ENCODE data around the gene SLC7A6. TPM values are rescaled to one million over a fixed set of nuclear protein-coding genes. Genes with fewer than 3 reads are reported as not detected.
A peak's percentile ranks its signal among the peaks of the same experiment; 100 is the strongest.

The SLC7A6 gene
- total and polyA plus RNA-seq, 2 of the 13 experiments (the other 11 are each of a cell fraction or from before 2014, with no cell fraction given), result 35.8 to 70.8 TPM

DNA sequence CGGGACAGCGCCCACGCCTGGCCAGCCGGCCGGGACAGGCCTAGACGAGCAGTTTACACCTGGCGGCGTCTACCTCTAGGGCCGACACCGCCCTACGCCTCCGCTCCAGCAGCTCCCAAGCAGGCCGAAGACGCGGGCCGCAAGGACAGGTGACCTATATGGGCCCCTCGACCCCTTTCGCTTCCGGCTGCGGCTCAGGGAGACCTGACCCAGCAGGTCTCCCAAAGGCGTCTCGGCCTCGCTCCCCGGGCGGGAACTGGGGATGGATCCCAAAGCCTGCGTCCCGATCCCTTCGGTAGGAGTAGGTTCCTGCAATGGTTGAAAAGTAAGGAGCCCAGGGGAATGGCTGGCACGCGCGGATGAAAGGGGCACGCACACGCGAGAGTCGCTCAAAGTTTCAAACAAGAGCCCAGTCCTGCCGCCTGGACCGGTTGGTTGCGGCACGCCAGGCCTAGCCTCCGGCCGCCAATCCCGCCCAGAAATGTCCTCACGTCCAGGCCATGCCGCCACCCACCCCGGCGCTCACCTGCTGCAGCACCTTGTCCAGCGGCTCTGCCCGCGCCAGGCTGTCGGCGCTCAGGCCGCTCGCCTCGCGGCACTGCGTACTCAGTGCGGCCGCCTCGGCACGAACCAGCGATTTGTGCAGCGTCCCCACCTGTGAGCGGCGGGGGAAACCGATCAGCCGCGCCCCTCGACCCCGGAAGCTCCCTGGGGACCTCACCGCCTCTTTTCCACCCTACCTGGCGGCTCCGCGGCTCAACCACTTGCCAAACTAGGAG, 29.0 kb upstream of the SLC7A6 start (continued):
- TF ChIP-seq ZNF781 (CRISPR knock-in tag; IDR thresholded peaks at IDR 0.05; ENCODE audit: borderline replicate concordance, not compliant biosample characterization) (peak; percentile 0), TOE1 (CRISPR knock-in tag; IDR thresholded peaks at IDR 0.05) (peak; percentile 3; the same call in 1 of the 2 replicates), JUNB (CRISPR knock-in tag; IDR thresholded peaks at IDR 0.05; ENCODE audit: borderline replicate concordance) (no peak), HOXA5 (CRISPR knock-in tag; IDR thresholded peaks at IDR 0.05) (no peak), KDM5B (CRISPR knock-in tag; IDR thresholded peaks at IDR 0.05; ENCODE audit: borderline replicate concordance) (peak; percentile 12; the same call in 1 of the 2 replicates), ZSCAN12 (CRISPR knock-in tag; IDR thresholded peaks at IDR 0.05) (no peak), CREB1 (IDR thresholded peaks at IDR 0.05) (no peak), CREB1 (CRISPR knock-in tag; IDR thresholded peaks at IDR 0.05) (no peak), ZNF547 (CRISPR knock-in tag; IDR thresholded peaks at IDR 0.05) (no peak; the same call in 1 of the 2 replicates), GABPA (IDR thresholded peaks at IDR 0.05; ENCODE audit: low read depth, low read length) (no peak), GABPA (CRISPR knock-in tag; IDR thresholded peaks at IDR 0.05; ENCODE audit: low read depth) (no peak), ZNF674 (CRISPR knock-in tag; IDR thresholded peaks at IDR 0.05; ENCODE audit: low read depth) (0 out of 2 replicates have a peak, but pooled peaks have one; percentile 25), ZNF777 (CRISPR knock-in tag; IDR thresholded peaks at IDR 0.05) (peak; percentile 82), SMAD1 (CRISPR knock-in tag; IDR thresholded peaks at IDR 0.05; ENCODE audit: borderline replicate concordance, low read depth) (0 out of 2 replicates have a peak, but pooled peaks have one; percentile 69), CHD4 (IDR thresholded peaks at IDR 0.05; ENCODE audit: borderline replicate concordance, low read length) (no peak)
- TF ChIP-seq, protein P1, sequence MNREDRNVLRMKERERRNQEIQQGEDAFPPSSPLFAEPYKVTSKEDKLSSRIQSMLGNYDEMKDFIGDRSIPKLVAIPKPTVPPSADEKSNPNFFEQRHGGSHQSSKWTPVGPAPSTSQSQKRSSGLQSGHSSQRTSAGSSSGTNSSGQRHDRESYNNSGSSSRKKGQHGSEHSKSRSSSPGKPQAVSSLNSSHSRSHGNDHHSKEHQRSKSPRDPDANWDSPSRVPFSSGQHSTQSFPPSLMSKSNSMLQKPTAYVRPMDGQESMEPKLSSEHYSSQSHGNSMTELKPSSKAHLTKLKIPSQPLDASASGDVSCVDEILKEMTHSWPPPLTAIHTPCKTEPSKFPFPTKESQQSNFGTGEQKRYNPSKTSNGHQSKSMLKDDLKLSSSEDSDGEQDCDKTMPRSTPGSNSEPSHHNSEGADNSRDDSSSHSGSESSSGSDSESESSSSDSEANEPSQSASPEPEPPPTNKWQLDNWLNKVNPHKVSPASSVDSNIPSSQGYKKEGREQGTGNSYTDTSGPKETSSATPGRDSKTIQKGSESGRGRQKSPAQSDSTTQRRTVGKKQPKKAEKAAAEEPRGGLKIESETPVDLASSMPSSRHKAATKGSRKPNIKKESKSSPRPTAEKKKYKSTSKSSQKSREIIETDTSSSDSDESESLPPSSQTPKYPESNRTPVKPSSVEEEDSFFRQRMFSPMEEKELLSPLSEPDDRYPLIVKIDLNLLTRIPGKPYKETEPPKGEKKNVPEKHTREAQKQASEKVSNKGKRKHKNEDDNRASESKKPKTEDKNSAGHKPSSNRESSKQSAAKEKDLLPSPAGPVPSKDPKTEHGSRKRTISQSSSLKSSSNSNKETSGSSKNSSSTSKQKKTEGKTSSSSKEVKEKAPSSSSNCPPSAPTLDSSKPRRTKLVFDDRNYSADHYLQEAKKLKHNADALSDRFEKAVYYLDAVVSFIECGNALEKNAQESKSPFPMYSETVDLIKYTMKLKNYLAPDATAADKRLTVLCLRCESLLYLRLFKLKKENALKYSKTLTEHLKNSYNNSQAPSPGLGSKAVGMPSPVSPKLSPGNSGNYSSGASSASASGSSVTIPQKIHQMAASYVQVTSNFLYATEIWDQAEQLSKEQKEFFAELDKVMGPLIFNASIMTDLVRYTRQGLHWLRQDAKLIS (CRISPR knock-in tag; IDR thresholded peaks at IDR 0.05), result no peak
- TF ChIP-seq, protein P2, sequence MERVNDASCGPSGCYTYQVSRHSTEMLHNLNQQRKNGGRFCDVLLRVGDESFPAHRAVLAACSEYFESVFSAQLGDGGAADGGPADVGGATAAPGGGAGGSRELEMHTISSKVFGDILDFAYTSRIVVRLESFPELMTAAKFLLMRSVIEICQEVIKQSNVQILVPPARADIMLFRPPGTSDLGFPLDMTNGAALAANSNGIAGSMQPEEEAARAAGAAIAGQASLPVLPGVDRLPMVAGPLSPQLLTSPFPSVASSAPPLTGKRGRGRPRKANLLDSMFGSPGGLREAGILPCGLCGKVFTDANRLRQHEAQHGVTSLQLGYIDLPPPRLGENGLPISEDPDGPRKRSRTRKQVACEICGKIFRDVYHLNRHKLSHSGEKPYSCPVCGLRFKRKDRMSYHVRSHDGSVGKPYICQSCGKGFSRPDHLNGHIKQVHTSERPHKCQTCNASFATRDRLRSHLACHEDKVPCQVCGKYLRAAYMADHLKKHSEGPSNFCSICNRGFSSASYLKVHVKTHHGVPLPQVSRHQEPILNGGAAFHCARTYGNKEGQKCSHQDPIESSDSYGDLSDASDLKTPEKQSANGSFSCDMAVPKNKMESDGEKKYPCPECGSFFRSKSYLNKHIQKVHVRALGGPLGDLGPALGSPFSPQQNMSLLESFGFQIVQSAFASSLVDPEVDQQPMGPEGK (CRISPR knock-in tag; IDR thresholded peaks at IDR 0.05), result no peak
- TF ChIP-seq, protein P3, sequence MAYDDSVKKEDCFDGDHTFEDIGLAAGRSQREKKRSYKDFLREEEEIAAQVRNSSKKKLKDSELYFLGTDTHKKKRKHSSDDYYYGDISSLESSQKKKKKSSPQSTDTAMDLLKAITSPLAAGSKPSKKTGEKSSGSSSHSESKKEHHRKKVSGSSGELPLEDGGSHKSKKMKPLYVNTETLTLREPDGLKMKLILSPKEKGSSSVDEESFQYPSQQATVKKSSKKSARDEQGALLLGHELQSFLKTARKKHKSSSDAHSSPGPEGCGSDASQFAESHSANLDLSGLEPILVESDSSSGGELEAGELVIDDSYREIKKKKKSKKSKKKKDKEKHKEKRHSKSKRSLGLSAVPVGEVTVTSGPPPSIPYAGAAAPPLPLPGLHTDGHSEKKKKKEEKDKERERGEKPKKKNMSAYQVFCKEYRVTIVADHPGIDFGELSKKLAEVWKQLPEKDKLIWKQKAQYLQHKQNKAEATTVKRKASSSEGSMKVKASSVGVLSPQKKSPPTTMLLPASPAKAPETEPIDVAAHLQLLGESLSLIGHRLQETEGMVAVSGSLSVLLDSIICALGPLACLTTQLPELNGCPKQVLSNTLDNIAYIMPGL (CRISPR knock-in tag; IDR thresholded peaks at IDR 0.05; ENCODE audit: borderline replicate concordance in 1 of 2, low read depth in 1 of 2), result peak; percentile 22 to 81; a peak in 3 of 4 replicates
- TF ChIP-seq, protein P4, sequence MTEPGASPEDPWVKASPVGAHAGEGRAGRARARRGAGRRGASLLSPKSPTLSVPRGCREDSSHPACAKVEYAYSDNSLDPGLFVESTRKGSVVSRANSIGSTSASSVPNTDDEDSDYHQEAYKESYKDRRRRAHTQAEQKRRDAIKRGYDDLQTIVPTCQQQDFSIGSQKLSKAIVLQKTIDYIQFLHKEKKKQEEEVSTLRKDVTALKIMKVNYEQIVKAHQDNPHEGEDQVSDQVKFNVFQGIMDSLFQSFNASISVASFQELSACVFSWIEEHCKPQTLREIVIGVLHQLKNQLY (CRISPR knock-in tag; IDR thresholded peaks at IDR 0.05), result no peak
- TF ChIP-seq, protein P5, sequence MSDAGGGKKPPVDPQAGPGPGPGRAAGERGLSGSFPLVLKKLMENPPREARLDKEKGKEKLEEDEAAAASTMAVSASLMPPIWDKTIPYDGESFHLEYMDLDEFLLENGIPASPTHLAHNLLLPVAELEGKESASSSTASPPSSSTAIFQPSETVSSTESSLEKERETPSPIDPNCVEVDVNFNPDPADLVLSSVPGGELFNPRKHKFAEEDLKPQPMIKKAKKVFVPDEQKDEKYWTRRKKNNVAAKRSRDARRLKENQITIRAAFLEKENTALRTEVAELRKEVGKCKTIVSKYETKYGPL (CRISPR knock-in tag; IDR thresholded peaks at IDR 0.05), result peak; percentile 10; the same call in 1 of the 2 replicates
